PC-9 (cell line): ENCODE results near the gene OPHN1. TPM values are rescaled to one million over a fixed set of nuclear protein-coding genes. Genes with fewer than 3 reads are reported as not detected.

Experiments used
- BruUV-seq: library from RNA; stranded (reverse); fragments of 400-500 nt; replicated peaks from 2 replicates; lab custom pipeline; 2021; lab: Mats Ljungman, UMichigan
- CTCF ChIA-PET: fragments of 300-600 bp; sonication (Branson Sonifier 250); formaldehyde crosslinking; loops from one replicate; lab custom pipeline; 2022; ENCODE audit warnings: antibody characterized with exemption; lab: Charles Lee
- POLR2A ChIA-PET: fragments of 300-600 bp; sonication (Branson Sonifier 250); formaldehyde crosslinking; loops from one replicate; lab custom pipeline; 2022; ENCODE audit warnings: antibody characterized with exemption; ENCODE audit not compliant: unreplicated experiment; lab: Charles Lee
- DNase-seq, 2 experiments: peaks; one replicate each; pipeline versions ENCODE4 v3.0.0 to v3.0.0-alpha.2; 2015 to 2022; ENCODE audit warnings: mixed read lengths in 1 of 2
- H2AFZ ChIP-seq: fragments of 200-600 bp; sonication (generic); 2 replicates; pipeline ENCODE4 v1.8.1; 2017; ENCODE audit warnings: antibody characterized with exemption
- H3F3A ChIP-seq: fragments of 200-600 bp; sonication (generic); 2 replicates; pipeline ENCODE4 v1.8.1; 2017; ENCODE audit warnings: antibody characterized with exemption, mild to moderate bottlenecking, low read depth; ENCODE audit not compliant: insufficient read depth
- H3K27ac ChIP-seq: fragments of 200-600 bp; sonication (generic); 2 replicates; pipeline ENCODE4 v1.6.1; 2016; ENCODE audit warnings: mixed run types
- H3K27me3 ChIP-seq: fragments of 200-600 bp; sonication (generic); 2 replicates; pipeline ENCODE4 v1.6.1; 2016; ENCODE audit warnings: low read depth, mixed run types; ENCODE audit not compliant: insufficient read depth
- H3K36me3 ChIP-seq: fragments of 200-600 bp; sonication (generic); 2 replicates; pipeline ENCODE4 v1.6.1; 2016; ENCODE audit warnings: low read depth, mixed run types
- H3K4me1 ChIP-seq: fragments of 200-600 bp; sonication (generic); replicated peaks from 2 replicates; pipeline ENCODE4 v1.6.1; 2016; ENCODE audit warnings: mixed run types; ENCODE audit not compliant: insufficient read depth
- H3K4me2 ChIP-seq: fragments of 200-600 bp; sonication (generic); 2 replicates; pipeline ENCODE4 v1.6.1; 2017; ENCODE audit warnings: mixed run types
- H3K4me3 ChIP-seq: fragments of 200-600 bp; sonication (generic); 2 replicates; pipeline ENCODE4 v1.6.1; 2016; ENCODE audit warnings: mixed run types
- H3K79me2 ChIP-seq: fragments of 200-600 bp; sonication (generic); 2 replicates; pipeline ENCODE4 v1.6.1; 2017; ENCODE audit warnings: low read depth, mixed run types
- H3K9me2 ChIP-seq: fragments of 200-600 bp; sonication (generic); 2 replicates; pipeline ENCODE4 v1.8.1; 2017; ENCODE audit warnings: mild to moderate bottlenecking; ENCODE audit not compliant: insufficient read depth
- H3K9me3 ChIP-seq: fragments of 200-600 bp; sonication (generic); 2 replicates; pipeline ENCODE4 v1.8.1; 2016; ENCODE audit warnings: low read depth; ENCODE audit not compliant: insufficient read depth
- H4K20me1 ChIP-seq: fragments of 200-600 bp; sonication (generic); 2 replicates; pipeline ENCODE4 v1.8.1; 2017; ENCODE audit not compliant: insufficient read depth
- EZH2 ChIP-seq: fragments of 200-600 bp; sonication (generic); IDR thresholded peaks from 2 replicates; pipeline ENCODE4 v1.8.0; 2017; ENCODE audit warnings: antibody characterized with exemption, low read depth
- intact Hi-C: fragments of 100-400 bp; cut with micrococcal nuclease; formaldehyde crosslinking; loops from one replicate; pipeline ENCODE4 v1.10.0; 2022; ENCODE audit not compliant: unreplicated experiment
- total RNA-seq: library from RNA; stranded (reverse); gene quantifications from 2 replicates; pipeline ENCODE4 v1.2.3, GENCODE V29; 2021
- TF ChIP-seq, protein P1 (sequence below): fragments of 200-600 bp; sonication (generic); conservative IDR thresholded peaks from 2 replicates; pipeline ENCODE4 v1.6.1; 2017; ENCODE audit warnings: mixed run types, antibody characterized with exemption, mild to moderate bottlenecking, moderate library complexity

Gene OPHN1
- total RNA-seq, 1 experiment from 2014 or later: 9.3 TPM

- H3K4me1 ChIP-seq: peaks cover 41% of the 10 kb centered on the region
- BruUV-seq: no TSS peak
- TF ChIP-seq, protein P1, sequence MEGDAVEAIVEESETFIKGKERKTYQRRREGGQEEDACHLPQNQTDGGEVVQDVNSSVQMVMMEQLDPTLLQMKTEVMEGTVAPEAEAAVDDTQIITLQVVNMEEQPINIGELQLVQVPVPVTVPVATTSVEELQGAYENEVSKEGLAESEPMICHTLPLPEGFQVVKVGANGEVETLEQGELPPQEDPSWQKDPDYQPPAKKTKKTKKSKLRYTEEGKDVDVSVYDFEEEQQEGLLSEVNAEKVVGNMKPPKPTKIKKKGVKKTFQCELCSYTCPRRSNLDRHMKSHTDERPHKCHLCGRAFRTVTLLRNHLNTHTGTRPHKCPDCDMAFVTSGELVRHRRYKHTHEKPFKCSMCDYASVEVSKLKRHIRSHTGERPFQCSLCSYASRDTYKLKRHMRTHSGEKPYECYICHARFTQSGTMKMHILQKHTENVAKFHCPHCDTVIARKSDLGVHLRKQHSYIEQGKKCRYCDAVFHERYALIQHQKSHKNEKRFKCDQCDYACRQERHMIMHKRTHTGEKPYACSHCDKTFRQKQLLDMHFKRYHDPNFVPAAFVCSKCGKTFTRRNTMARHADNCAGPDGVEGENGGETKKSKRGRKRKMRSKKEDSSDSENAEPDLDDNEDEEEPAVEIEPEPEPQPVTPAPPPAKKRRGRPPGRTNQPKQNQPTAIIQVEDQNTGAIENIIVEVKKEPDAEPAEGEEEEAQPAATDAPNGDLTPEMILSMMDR: no peak
- TF ChIP-seq EZH2: no peak
- H3F3A ChIP-seq: peaks cover 16% of the 10 kb centered on the region
- H3K4me2 ChIP-seq: peak overlapping the region; percentile 63
- intact Hi-C loops: no loop called here
- H4K20me1 ChIP-seq: no peaks in the 10 kb centered on the region
- no peak overlapping the region for H2AFZ ChIP-seq
- DNase-seq: peak; percentile 45 to 74
- no peaks in the 10 kb centered on the region for H3K27me3 ChIP-seq
- no peaks in the 10 kb centered on the region; the same call in 1 of the 2 replicates for H3K36me3 ChIP-seq
- peaks cover 16% of the 10 kb centered on the region; the same call in 1 of the 2 replicates for H3K79me2 ChIP-seq
- peak overlapping the region; percentile 25; the same call in 1 of the 2 replicates for H3K27ac ChIP-seq
- peak overlapping the region; percentile 19; the same call in 1 of the 2 replicates for H3K4me3 ChIP-seq
- no peaks in the 10 kb centered on the region for H3K9me2 ChIP-seq
- ChIA-PET CTCF (no interaction called here), POLR2A (no interaction called here)
- H3K9me3 ChIP-seq: no peaks in the 10 kb centered on the region
Measured at GRCh38 chrX:68411729-68412128, 21.6 kb downstream of the OPHN1 start.

DNA sequence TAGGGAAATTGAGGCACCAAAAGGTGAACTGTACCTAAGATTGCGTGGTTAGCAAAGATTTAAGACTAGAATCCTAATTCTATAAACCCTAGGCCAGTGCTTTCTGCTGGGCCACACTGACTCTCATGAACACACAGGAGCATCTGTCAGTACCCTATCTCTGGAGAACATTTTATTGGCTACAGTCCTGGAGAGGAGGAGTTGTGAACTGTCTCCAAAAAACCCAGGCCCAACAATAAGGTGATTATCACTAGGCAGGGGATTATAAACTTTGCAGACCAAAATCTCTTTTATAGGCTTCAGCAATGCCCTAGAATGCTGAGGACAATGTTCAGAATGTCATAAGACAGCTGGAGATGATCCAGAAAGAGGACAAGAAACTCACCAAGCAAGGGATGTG, 24.1 kb downstream of the OPHN1 start:
- intact Hi-C loops: no loop called here
- DNase-seq: no peak
- no peak overlapping the region for H3K4me2 ChIP-seq
- no peaks in the 10 kb centered on the region; the same call in 1 of the 2 replicates for H3K36me3 ChIP-seq
- no peak overlapping the region for H2AFZ ChIP-seq
- CTCF ChIA-PET: no interaction called here
- peaks cover 18% of the 10 kb centered on the region for H3K4me1 ChIP-seq
- H3K27ac ChIP-seq: no peak overlapping the region
- H3K9me3 ChIP-seq: no peaks in the 10 kb centered on the region
- no TSS peak for BruUV-seq
- H3K79me2 ChIP-seq: 0 out of 2 replicates have a peak, but pooled peaks cover 6% of the 10 kb centered on the region
- POLR2A ChIA-PET: no interaction called here
- H3K9me2 ChIP-seq: no peaks in the 10 kb centered on the region
- H3K4me3 ChIP-seq: no peak overlapping the region
- H3K27me3 ChIP-seq: no peaks in the 10 kb centered on the region
- no peak for TF ChIP-seq EZH2
- TF ChIP-seq, protein P1: no peak
- H3F3A ChIP-seq: peaks cover 10% of the 10 kb centered on the region
- no peaks in the 10 kb centered on the region for H4K20me1 ChIP-seq

DNA sequence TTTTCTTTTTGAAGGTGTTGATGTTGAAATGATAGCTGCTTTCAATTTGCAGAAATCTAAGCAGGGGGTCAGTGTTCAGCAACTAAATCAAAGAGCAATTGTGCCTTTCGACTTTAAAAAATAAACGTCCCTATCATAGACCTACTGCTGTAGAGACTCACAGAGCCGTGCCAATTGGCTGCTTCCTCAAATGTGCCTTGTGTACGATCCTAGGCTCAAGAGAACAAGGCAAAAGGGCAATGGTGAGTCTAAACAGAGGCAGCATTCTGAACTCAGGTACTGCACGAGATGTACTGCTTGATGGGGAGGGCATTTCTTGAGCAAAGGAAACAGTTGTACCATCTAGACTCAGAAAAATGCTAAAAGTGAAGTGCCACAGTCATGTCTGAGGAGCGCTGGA, 29.8 kb downstream of the OPHN1 start:
- Histone ChIP-seq H3K36me3 (no peaks in the 10 kb centered on the region), H3K4me3 (no peak overlapping the region), H3K27me3 (no peaks in the 10 kb centered on the region), H3K79me2 (no peaks in the 10 kb centered on the region), H3K9me3 (no peaks in the 10 kb centered on the region), H3K27ac (no peak overlapping the region), H3F3A (no peaks in the 10 kb centered on the region), H3K4me2 (no peak overlapping the region), H4K20me1 (no peaks in the 10 kb centered on the region), H3K4me1 (no peaks in the 10 kb centered on the region; the same call in 1 of the 2 replicates), H3K9me2 (no peaks in the 10 kb centered on the region), H2AFZ (no peak overlapping the region)
- no TSS peak for BruUV-seq
- DNase-seq: no peak
- TF ChIP-seq EZH2: no peak
- TF ChIP-seq, protein P1: no peak
- intact Hi-C loops: no loop called here
- ChIA-PET POLR2A (no interaction called here), CTCF (no interaction called here)
